CD4-positive, alpha-beta T cell treated with Interleukin-17A for 4 hours (primary cell): Measurements from ENCODE around the gene TCEAL3.
"Not testable (repeated sequence)": the region's sequence is repeated elsewhere in the genome, so short reads cannot be mapped to it uniquely, and the experiment has no call there.

ENCODE experiments used
- DNase-seq: peaks from one replicate; pipeline ENCODE4 v3.0.0-alpha.2; 2020; ENCODE audit warnings: mixed read lengths

TCEAL3 gene

GRCh38 chrX:103628386-103629317 is 20.9 kb downstream of the TCEAL3 start, which contains the start of gene TCEAL1:
Gene TCEAL1, plus strand, starts transcription at chrX:103628975. Its CDS starts 942 bp downstream, at chrX:103629917.
- peak; percentile 55 for DNase-seq

GRCh38 chrX:103629318-103630170 is 21.8 kb downstream of the TCEAL3 start:
- DNase-seq = peak; percentile 44

- no peak for DNase-seq
Observed at GRCh38 chrX:103630171-103630511, 22.4 kb downstream of the TCEAL3 start.

- DNase-seq = no peak
Observed at GRCh38 chrX:103631145-103631544, 23.4 kb downstream of the TCEAL3 start.

GRCh38 chrX:103635436-103635835 is 27.7 kb downstream of the TCEAL3 start:
- no peak for DNase-seq

- DNase-seq = no peak
Observed at GRCh38 chrX:103637604-103638338, 30.0 kb downstream of the TCEAL3 start.

GRCh38 chrX:103638479-103639346 is 30.9 kb downstream of the TCEAL3 start:
- DNase-seq = not testable (repeated sequence)

GRCh38 chrX:103640401-103641155 is 32.8 kb downstream of the TCEAL3 start:
- no peak for DNase-seq

GRCh38 chrX:103644125-103644524 is 36.4 kb downstream of the TCEAL3 start:
- no peak for DNase-seq

- DNase-seq = no peak
Observed at GRCh38 chrX:103647630-103648029, 39.9 kb downstream of the TCEAL3 start.

GRCh38 chrX:103651151-103651773 is 43.5 kb downstream of the TCEAL3 start:
- DNase-seq = no peak

- not testable (repeated sequence) for DNase-seq
Observed at GRCh38 chrX:103655230-103656000, 47.7 kb downstream of the TCEAL3 start.

- no peak for DNase-seq
Observed at GRCh38 chrX:103656617-103657016, 48.9 kb downstream of the TCEAL3 start.

GRCh38 chrX:103657066-103657465 is 49.3 kb downstream of the TCEAL3 start:
- DNase-seq = not testable (repeated sequence)

GRCh38 chrX:103658681-103659433 is 51.1 kb downstream of the TCEAL3 start:
- DNase-seq = no peak

GRCh38 chrX:103659460-103659859 is 51.7 kb downstream of the TCEAL3 start:
- DNase-seq = not testable (repeated sequence)
